HG02610 (cell line): ENCODE data around the gene PRIM1.
A peak's percentile ranks its signal among the peaks of the same experiment; 100 is the strongest.
"Not testable (repeated sequence)": the region's sequence is repeated elsewhere in the genome, so short reads cannot be mapped to it uniquely, and the experiment has no call there.

Experiments used
- ATAC-seq: cut with Tn5 transposase; IDR thresholded peaks from one replicate; pipeline ENCODE4 v1.9.1; 2021; ENCODE audit warnings: mild to moderate bottlenecking, moderate library complexity; ENCODE audit not compliant: unreplicated experiment

PRIM1 gene

GRCh38 chr12:56751712-56752598 is at the start of gene PRIM1:
Gene PRIM1, minus strand, starts transcription at chr12:56752323. Its CDS starts 25 bp downstream, at chr12:56752298.
- peak; percentile 80 for ATAC-seq

GRCh38 chr12:56800221-56800620 is 48.1 kb upstream of the PRIM1 start:
- no peak for ATAC-seq

DNA sequence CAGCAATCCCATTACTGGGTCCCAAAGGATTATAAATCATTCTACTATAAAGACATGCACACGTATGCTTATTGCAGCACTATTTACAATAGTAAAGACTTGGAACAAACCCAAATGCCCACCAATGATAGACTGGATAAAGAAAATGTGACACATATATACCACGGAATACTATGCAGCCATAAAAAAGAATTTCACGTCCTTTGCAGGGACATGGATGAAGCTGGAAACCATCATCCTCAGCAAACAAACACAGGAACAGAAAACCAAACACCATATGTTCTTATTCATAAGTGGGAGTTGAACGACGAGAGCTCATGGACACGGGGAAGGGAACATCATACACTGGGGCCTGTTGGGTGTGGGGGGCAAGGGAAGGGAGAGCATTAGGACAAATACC is 47.2 kb upstream of the PRIM1 start:
- ATAC-seq, result not testable (repeated sequence)

GRCh38 chr12:56795791-56796190 is 43.7 kb upstream of the PRIM1 start:
- ATAC-seq, result not testable (repeated sequence)

- ATAC-seq, result not testable (repeated sequence)
Measured at GRCh38 chr12:56795046-56795562, 43.0 kb upstream of the PRIM1 start.

DNA sequence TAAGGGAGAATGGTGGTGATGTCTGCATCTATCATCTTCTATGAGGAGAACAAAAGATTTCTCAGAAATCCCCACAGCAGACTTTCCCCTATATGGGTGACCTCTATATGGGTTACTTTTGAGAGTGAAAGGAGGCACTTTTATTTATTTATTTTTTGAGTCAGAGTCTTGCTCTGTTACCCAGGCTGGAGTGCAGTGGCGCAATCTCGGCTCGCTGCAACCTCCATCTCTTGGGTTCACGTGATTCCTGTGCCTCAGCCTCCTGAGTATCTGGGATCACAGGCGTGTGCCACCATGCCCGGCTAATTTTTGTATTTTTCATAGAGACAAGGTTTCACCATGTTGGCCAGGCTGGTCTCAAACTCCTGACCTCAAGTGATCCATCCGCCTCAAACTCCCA is 41.0 kb upstream of the PRIM1 start:
- not testable (repeated sequence) for ATAC-seq

DNA sequence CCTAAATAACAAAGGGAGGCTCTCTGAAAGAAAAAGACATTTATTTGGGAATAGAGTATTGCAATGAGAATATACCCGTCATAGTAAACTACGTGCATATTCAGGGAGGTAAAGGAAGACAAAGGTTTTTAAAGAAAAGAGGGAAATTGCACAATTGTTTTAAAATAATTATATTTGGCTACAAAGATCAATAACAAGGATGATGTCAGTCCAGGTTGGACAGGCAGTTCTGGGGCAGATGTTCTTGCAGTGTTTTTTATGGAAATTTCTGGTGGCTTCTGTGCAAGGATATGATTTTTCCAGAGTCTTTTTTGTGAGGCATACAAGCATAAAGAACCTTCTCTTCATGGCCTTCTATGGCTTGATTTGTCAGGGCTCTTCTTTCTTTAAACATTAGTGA is 40.6 kb upstream of the PRIM1 start:
- no peak for ATAC-seq

DNA sequence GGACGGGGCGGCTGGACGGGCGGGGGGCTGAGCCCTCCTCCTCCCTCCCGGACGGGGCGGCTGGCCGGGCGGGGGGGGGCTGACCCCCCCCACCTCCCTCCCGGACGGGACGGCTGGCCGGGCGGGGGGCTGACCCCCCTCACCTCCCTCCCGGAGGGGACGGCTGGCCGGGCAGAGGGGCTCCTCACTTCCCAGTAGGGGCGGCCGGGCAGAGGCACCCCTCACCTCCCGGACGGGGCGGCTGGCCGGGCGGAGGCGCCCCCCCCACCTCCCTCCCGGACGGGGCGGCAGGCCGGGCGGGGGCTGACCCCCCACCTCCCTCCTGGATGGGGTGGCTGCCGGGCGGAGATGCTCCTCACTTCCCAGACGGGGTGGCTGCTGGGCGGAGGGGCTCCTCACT is 37.3 kb upstream of the PRIM1 start:
- ATAC-seq, result not testable (repeated sequence)

- no peak for ATAC-seq
Measured at GRCh38 chr12:56787498-56787897, 35.4 kb upstream of the PRIM1 start.

DNA sequence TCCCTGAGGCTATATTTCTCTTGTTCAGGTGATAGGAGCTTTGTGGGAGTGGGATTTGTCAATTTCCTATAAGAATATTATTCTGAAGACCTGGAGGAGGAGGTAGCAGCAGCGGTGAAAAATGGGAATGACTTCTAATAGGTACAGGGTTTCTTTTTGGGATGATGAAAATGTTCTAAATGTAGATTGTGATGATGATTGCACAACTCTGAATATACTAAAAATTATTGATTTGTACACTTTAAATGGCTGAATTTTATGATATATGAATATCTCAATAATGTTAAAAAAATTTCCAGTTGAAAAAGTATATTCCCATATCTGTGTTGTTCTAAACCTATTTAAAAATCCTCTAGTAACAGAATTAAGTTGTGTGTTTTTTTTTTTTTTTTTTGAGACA is 33.8 kb upstream of the PRIM1 start:
- no peak for ATAC-seq

GRCh38 chr12:56785141-56785865 is 33.2 kb upstream of the PRIM1 start:
- no peak for ATAC-seq

DNA sequence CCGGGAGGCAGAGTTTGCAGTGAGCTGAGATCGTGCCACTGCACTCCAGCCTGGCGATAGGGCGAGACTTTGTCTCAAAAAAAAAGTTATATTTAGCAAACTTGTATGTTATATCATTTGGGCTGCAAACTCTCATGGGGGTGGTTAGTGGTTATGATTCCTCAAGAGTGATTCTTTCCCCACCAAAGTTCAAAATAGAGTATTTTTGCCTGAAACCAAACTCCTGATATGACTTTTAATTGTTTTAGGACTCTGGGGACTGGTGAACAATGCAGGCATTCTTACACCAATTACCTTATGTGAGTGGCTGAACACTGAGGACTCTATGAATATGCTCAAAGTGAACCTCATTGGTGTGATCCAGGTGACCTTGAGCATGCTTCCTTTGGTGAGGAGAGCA is 29.6 kb upstream of the PRIM1 start:
- no peak for ATAC-seq

- ATAC-seq, result no peak
Measured at GRCh38 chr12:56778756-56779155, 26.6 kb upstream of the PRIM1 start.

- ATAC-seq, result no peak
Measured at GRCh38 chr12:56776654-56777053, 24.5 kb upstream of the PRIM1 start.

- no peak for ATAC-seq
Measured at GRCh38 chr12:56775638-56776037, 23.5 kb upstream of the PRIM1 start.

DNA sequence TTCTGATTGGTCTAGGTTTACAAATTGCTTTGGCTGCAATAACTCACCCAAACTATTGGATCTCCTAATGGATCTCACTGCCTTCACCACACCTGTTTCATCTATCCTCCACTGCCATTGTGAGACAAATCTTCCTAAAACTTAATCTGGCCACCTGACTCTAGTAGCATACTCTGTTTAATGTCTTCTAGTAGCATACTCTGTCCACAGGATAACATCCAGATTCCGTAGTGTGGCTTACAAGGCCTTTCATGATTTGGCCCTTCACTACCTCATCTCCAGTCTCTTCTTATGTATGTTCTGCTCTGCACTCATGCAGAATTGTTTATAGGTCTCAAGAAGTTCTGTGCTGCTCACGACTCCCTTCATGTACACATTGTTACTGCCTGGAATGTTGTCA is 21.0 kb upstream of the PRIM1 start:
- no peak for ATAC-seq

- no peak for ATAC-seq
Measured at GRCh38 chr12:56772625-56773024, 20.5 kb upstream of the PRIM1 start.

DNA sequence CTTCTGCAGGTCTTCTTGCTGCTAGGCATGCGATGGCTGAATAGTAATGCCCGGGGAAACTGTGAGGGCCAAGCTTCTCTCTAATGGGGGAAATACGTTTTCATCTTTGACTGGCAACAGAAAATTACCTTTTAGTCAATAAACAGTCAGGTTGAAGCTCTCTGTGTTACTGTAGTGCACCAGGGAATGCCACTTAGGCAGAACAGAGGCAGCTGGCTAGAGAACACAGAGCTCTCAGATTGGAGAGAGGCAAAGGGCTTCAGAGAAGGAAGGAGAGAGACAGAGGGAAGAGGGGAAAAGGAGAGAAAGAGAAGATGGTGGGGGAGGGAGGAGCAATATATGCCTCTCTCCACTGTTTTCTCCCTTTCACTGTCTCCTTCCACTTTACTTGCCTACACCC is 17.7 kb upstream of the PRIM1 start:
- no peak for ATAC-seq

DNA sequence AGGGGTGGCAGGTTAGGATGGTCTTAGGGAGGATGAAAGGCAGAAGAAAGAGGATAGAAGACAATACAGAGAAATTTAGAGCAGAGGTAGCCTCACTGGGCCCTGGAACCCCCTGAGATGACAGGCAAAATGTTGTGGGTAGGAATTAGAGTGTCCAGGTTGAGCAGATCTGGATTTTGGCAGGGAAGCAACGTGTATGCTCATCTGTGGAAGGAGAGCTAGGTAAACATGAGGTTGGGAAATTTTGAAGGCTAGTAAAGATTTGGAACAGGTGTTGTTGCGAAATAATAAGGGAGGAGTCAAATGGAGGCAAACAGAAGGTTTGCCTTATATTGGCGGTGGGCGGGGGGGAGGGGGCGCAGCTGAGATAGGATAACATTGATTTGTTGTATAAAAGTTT is 16.3 kb upstream of the PRIM1 start:
- ATAC-seq, result no peak

GRCh38 chr12:56766535-56766934 is 14.4 kb upstream of the PRIM1 start:
- peak; percentile 97 for ATAC-seq

DNA sequence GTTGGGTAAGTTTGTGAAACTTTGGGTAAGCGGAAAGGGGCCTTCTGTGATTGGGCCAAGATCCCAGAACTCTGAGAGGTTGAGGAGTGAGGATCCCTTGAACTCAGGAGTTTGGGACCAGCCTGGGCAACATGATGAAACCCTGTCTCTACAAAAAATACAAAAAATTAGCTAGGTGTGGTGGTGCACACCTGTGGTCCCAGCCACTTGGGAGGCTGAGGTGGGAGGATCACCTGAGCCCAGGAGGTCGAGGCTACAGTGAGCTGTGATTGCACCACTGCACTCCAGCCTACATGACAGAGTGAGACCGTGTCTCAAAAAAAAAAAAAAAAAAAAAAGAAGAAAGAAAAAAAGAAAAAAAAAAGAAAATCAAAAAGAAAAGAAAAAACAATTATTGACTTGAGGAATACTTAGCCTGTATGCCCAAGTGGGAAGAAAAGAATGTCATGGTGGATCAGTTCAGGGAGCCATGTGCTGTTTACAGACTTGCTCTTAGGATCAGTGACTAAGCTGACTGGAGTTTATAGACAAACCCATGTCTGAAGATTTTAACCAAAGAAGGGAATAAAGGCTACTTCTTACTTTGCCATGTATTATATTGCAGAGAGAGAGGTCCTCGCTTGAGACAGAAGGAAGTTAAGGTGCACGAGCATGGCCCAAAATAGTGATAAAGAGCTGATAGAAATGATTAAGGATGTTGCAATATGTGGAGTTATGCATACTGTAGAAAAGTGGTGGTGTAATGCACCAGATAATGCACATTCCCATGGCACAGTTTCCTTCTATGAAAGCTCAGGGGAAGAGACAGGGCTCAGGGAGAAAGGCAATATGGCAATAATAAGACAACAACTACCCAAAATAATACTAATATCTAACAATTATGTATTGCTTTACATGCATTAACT is 11.9 kb upstream of the PRIM1 start:
- no peak for ATAC-seq
